C4-2B (cell line): ENCODE measurements around the gene CMPK2.

ENCODE experiments used
- CTCF ChIP-seq: fragments of 450-650 bp; conservative IDR thresholded peaks from 2 replicates; pipeline ENCODE4 v1.5.1; 2017; ENCODE audit warnings: mild to moderate bottlenecking
- ZFX ChIP-seq: fragments of 450-650 bp; IDR thresholded peaks from 2 replicates; pipeline ENCODE4 v1.6.1; 2017

- TF ChIP-seq CTCF (no peak), ZFX (no peak)
These were observed 43.3 kb downstream of the CMPK2 start for GRCh38 chr2:6822406-6822805.
